ENCODE data around the gene LRRC45.

LRRC45 gene

GRCh38 chr17:82063424-82064415 is 40.6 kb downstream of the LRRC45 start:
- DNase-seq (ENCODE audit: low spot score), result no peak

GRCh38 chr17:82064433-82065192 is 41.5 kb downstream of the LRRC45 start:
- no peak for DNase-seq (ENCODE audit: low spot score)

GRCh38 chr17:82065193-82065637 is 42.1 kb downstream of the LRRC45 start:
- DNase-seq (ENCODE audit: low spot score), result peak; percentile 47

GRCh38 chr17:82065638-82066303 is 42.7 kb downstream of the LRRC45 start, which contains the start of gene DUS1L:
Gene DUS1L, minus strand, starts transcription at chr17:82065804. Its CDS starts 745 bp downstream, at chr17:82065059.
- DNase-seq (ENCODE audit: low spot score), result peak; percentile 91

GRCh38 chr17:82070611-82071010 is 47.5 kb downstream of the LRRC45 start:
- no peak for DNase-seq (ENCODE audit: low spot score)

- DNase-seq (ENCODE audit: low spot score), result no peak
Observed at GRCh38 chr17:82072827-82073226, 49.7 kb downstream of the LRRC45 start.

GRCh38 chr17:82073446-82073845 is 50.3 kb downstream of the LRRC45 start:
- DNase-seq (ENCODE audit: low spot score), result no peak

- DNase-seq (ENCODE audit: low spot score), result no peak
Observed at GRCh38 chr17:82076018-82076784, 53.1 kb downstream of the LRRC45 start.

GRCh38 chr17:82076785-82077591 is 53.9 kb downstream of the LRRC45 start:
- DNase-seq (ENCODE audit: low spot score), result no peak

DNA sequence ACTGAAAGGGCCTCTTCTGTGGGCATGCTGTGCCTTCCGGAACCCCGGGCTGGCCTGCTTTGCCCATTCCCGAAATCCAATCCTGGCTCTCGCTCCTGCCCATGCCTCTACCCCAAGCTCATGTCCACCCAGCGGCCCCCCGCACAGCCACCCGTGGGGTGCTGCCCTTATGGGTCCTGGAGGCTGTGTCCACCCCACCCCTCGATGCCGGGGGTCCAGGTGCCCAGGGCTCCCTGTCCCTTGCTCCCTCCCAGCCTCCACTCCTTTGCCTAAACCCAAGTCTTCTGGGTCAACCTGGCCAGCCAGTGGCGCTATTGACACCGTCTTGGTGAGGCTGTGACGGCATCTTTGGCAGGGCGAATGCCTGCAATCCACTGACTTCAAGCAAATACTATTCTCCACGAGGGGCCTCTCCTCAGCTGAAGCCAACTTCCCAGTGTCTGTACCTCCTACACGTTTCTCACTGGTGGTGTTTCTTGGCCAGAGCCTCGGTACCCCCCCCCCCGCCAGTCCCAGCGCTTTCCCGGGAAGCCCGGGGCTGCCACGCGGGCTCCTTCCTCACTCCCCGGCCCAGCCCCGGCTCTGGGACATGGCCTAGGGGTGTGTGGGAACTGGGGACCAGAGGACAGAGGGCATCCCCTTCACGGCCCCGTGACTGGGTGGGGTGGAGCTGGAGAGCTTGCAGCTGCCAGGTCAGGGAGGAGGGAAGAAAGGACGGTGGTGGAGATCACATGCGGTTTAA is 54.7 kb downstream of the LRRC45 start:
- no peak for DNase-seq (ENCODE audit: low spot score)

- no peak for DNase-seq (ENCODE audit: low spot score)
Observed at GRCh38 chr17:82078433-82078832, 55.3 kb downstream of the LRRC45 start.

DNA sequence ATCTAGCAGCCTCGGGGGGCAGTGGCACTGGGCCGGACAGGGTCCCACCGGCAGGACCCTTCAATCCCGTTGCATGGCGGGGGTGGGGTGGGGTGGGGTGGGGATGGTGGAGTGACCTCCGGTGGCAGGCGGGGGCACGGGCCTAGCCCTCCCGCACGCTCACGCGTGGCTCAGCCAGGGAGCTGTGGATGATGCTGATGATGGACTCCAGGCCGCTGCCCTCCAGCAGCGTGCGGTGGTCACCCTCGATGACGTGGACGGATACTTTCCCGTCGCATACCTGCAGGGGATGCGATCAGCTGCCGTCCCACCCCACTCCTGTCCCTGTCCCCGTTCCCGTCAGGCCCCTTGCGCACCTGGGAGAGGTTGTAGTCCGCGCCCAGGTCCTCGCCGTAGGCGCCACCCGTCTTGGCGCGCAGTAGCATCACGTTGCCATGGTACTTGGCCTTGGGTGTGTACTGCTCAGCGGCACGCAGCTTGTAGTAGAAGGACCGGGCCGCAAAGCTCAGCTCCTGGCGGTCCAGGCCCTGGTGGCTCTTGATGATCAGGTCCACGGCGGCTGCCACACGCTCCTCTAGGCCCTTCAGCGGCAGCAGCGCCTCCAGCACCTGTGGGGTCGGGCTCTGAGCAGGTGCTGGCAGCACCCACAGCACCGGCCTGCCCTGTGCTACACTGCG is 56.0 kb downstream of the LRRC45 start:
- DNase-seq (ENCODE audit: low spot score), result no peak

GRCh38 chr17:82080048-82080788 is 57.1 kb downstream of the LRRC45 start:
- DNase-seq (ENCODE audit: low spot score), result no peak

Data from AG08395 (cell line).